ENCODE measurements around the gene CCDC3. TPM values are rescaled to one million over a fixed set of nuclear protein-coding genes. Genes with fewer than 3 reads are reported as not detected.

CCDC3 gene
- total RNA-seq, 4 donors from 2014 or later = 5.6 to 34.3 (median 13.4) TPM

- no peak for TF ChIP-seq POLR2A (IDR thresholded peaks at IDR 0.05)
Observed at GRCh38 chr10:12944931-12945330, 56.6 kb downstream of the CCDC3 start.

GRCh38 chr10:12943425-12943824, 58.1 kb downstream of the CCDC3 start:
- no peak for DNase-seq
- H3K4me3 ChIP-seq = no peak overlapping the region
- no peak overlapping the region for H3K27ac ChIP-seq
- TF ChIP-seq POLR2A (IDR thresholded peaks at IDR 0.05) (no peak), CTCF (IDR thresholded peaks at IDR 0.05) (no peak)
- no peaks in the 10 kb centered on the region for H3K9me3 ChIP-seq
- H3K4me1 ChIP-seq = peaks cover 0 to 8% (median 7%) of the 10 kb centered on the region in 3 donors
- WGBS, 2 donors = 90 to 91% methylated on average over 5 of the region's 5 CpGs
- H3K36me3 ChIP-seq = no peaks in the 10 kb centered on the region
- intact Hi-C loops (cut with DNase I) = no loop called here
- H3K27me3 ChIP-seq = no peaks in the 10 kb centered on the region

More at GRCh38 chr10:12944931-12945330, 56.6 kb downstream of the CCDC3 start:
- no peak overlapping the region for H3K27ac ChIP-seq
- H3K9me3 ChIP-seq = no peaks in the 10 kb centered on the region
- no peak overlapping the region for H3K4me3 ChIP-seq
- intact Hi-C loops (cut with DNase I) = no loop called here
- DNase-seq = no peak
- H3K27me3 ChIP-seq = no peaks in the 10 kb centered on the region
- WGBS, 2 donors = 88 to 89% methylated on average over 1 of the region's 1 CpG
- peaks cover 0 to 15% (median 7%) of the 10 kb centered on the region in 3 donors for H3K4me1 ChIP-seq
- H3K36me3 ChIP-seq = no peaks in the 10 kb centered on the region

- TF ChIP-seq CTCF (IDR thresholded peaks at IDR 0.05) = no peak
- TF ChIP-seq POLR2A (IDR thresholded peaks at IDR 0.05) = no peak
- peaks cover 0 to 8% (median 7%) of the 10 kb centered on the region in 3 donors for H3K4me1 ChIP-seq
- no peak overlapping the region for H3K27ac ChIP-seq
- no peak for DNase-seq
- intact Hi-C loops (cut with DNase I) = no loop called here
- H3K4me3 ChIP-seq = no peak overlapping the region
- H3K27me3 ChIP-seq = no peaks in the 10 kb centered on the region
- 95 to 100% methylated on average over 1 of the region's 1 CpG for WGBS, 2 donors
- no peaks in the 10 kb centered on the region for H3K36me3 ChIP-seq
- H3K9me3 ChIP-seq = no peaks in the 10 kb centered on the region
Observed at GRCh38 chr10:12941966-12942365, 59.5 kb downstream of the CCDC3 start.

- H3K36me3 ChIP-seq = no peaks in the 10 kb centered on the region
- no peaks in the 10 kb centered on the region for H3K27me3 ChIP-seq
- H3K4me3 ChIP-seq = no peak overlapping the region
- 62 to 75% methylated on average over 4 to 5 of the region's 5 CpGs for WGBS, 2 donors
- H3K27ac ChIP-seq = no peak overlapping the region
- H3K9me3 ChIP-seq = no peaks in the 10 kb centered on the region
- peaks cover 0 to 8% (median 7%) of the 10 kb centered on the region in 3 donors for H3K4me1 ChIP-seq
- TF ChIP-seq CTCF (IDR thresholded peaks at IDR 0.05) (no peak), POLR2A (IDR thresholded peaks at IDR 0.05) (no peak)
- no peak for DNase-seq
- intact Hi-C loops (cut with DNase I) = no loop called here
Observed at GRCh38 chr10:12940791-12941190, 60.7 kb downstream of the CCDC3 start.

- Histone ChIP-seq H3K27ac (no peak overlapping the region), H3K27me3 (no peaks in the 10 kb centered on the region), H3K4me3 (no peak overlapping the region), H3K9me3 (no peaks in the 10 kb centered on the region), H3K36me3 (no peaks in the 10 kb centered on the region), H3K4me1 (peaks cover 0 to 13% (median 5%) of the 10 kb centered on the region in 3 donors)
- intact Hi-C loops (cut with DNase I) = no loop called here
- TF ChIP-seq CTCF (IDR thresholded peaks at IDR 0.05) (no peak), POLR2A (IDR thresholded peaks at IDR 0.05) (no peak)
- 58 to 66% methylated on average over 4 of the region's 4 CpGs for WGBS, 2 donors
- DNase-seq = no peak
Observed at GRCh38 chr10:12938271-12938670, 63.2 kb downstream of the CCDC3 start.

- H3K4me3 ChIP-seq = no peak overlapping the region
- intact Hi-C loops (cut with DNase I) = no loop called here
- H3K27me3 ChIP-seq = no peaks in the 10 kb centered on the region
- H3K9me3 ChIP-seq = no peaks in the 10 kb centered on the region
- TF ChIP-seq CTCF (IDR thresholded peaks at IDR 0.05) (no peak), POLR2A (IDR thresholded peaks at IDR 0.05) (no peak)
- DNase-seq = no peak
- H3K27ac ChIP-seq = no peak overlapping the region
- WGBS, 2 donors = 68 to 77% methylated on average over 3 of the region's 3 CpGs
- H3K4me1 ChIP-seq = peaks cover 0 to 12% (median 5%) of the 10 kb centered on the region in 3 donors
- H3K36me3 ChIP-seq = no peaks in the 10 kb centered on the region
Observed at GRCh38 chr10:12937527-12937926, 64.0 kb downstream of the CCDC3 start.
